Upper lobe of left lung (tissue), 6 donors: ENCODE measurements around the gene KRT81. TPM values are rescaled to one million over a fixed set of nuclear protein-coding genes. Genes with fewer than 3 reads are reported as not detected.

Source experiments
- ATAC-seq, 2 donors: fragments of 200-7000 bp; cut with Tn5 transposase; one replicate each; pipeline ENCODE4 v1.9.1; 2022; ENCODE audit warnings: mild to moderate bottlenecking in 2 of 2, moderate library complexity in 2 of 2; ENCODE audit not compliant: low FRiP score in 2 of 2
- DNase-seq, 2 donors: peaks; one replicate each; pipeline ENCODE4 v3.0.0-alpha.2; 2019 to 2020
- H3K27ac ChIP-seq, 4 donors: fragments of 200-600 bp; sonication (generic); one replicate each; pipeline ENCODE4 v1.5.1; 2016 to 2019
- H3K27me3 ChIP-seq, 4 donors: fragments of 200-600 bp; sonication (generic); one replicate each; pipeline ENCODE4 v1.5.1; 2017 to 2019
- H3K36me3 ChIP-seq, 4 donors: fragments of 200-600 bp; sonication (generic); one replicate each; pipeline ENCODE4 v1.5.1; 2016 to 2019
- H3K4me1 ChIP-seq, 4 donors: fragments of 200-600 bp; sonication (generic); one replicate each; pipeline ENCODE4 v1.5.1; 2018 to 2019
- H3K4me3 ChIP-seq, 4 donors: fragments of 200-600 bp; sonication (generic); one replicate each; pipeline ENCODE4 v1.5.1; 2017 to 2019; ENCODE audit warnings: mild to moderate bottlenecking in 2 of 4, moderate library complexity in 1 of 4
- H3K9me3 ChIP-seq, 4 donors: fragments of 200-600 bp; sonication (generic); one replicate each; pipeline ENCODE4 v1.5.1; 2018 to 2019
- CTCF ChIP-seq, 6 experiments: fragments of 450-650 bp in 4 of 6; fragments of 200-600 bp in 2 of 6; sonication (generic) in 2 of 6; IDR thresholded peaks; one replicate each; pipeline ENCODE4 v1.5.1; 2016 to 2019; ENCODE audit warnings: antibody characterized with exemption in 6 of 6
- EP300 ChIP-seq, 4 donors: sonication (generic); formaldehyde crosslinking; IDR thresholded peaks; one replicate each; pipeline ENCODE4 v1.5.1; 2017; ENCODE audit warnings: antibody characterized with exemption in 4 of 4, control low read depth in 2 of 4
- POLR2A ChIP-seq, 4 donors: fragments of 450-650 bp; IDR thresholded peaks; one replicate each; pipeline ENCODE4 v1.5.1; 2016 to 2017; ENCODE audit warnings: antibody characterized with exemption in 4 of 4, mild to moderate bottlenecking in 2 of 4
- POLR2AphosphoS5 ChIP-seq, 2 donors: sonication (generic); formaldehyde crosslinking; IDR thresholded peaks; one replicate each; pipeline ENCODE4 v1.5.1; 2017; ENCODE audit warnings: antibody characterized with exemption in 2 of 2
- WGBS, 2 donors: methylation state at CpG; one replicate each; pipeline ENCODE4 v1.1.5; 2017 to 2018; 5-methylcytosine and 5-hydroxymethylcytosine counted together
- total RNA-seq, 6 donors: library from RNA; depleted of rRNA in 4 of 6; stranded (reverse); fragments of >200 nt in 4 of 6; gene quantifications; one replicate each; pipeline versions ENCODE4 v1.1.0 to v1.2.1, GENCODE V29; 2016 to 2021
- donor health status: DM: no; HTN: no; CAD: no; lungs with moderate emphysema.
- donor health status: DM: no; HTN: yes; CAD: no; lungs with severe emphysema.

Gene KRT81
- total RNA-seq, 6 donors from 2014 or later, result 0.39 to 1.4 (median 0.52) TPM; not detected in 2

- no peak overlapping the region for H3K27ac ChIP-seq
- no peak overlapping the region for H3K4me3 ChIP-seq
- 87 to 91% methylated on average over 2 of the region's 2 CpGs for WGBS, 2 donors
- TF ChIP-seq POLR2A (IDR thresholded peaks at IDR 0.05) (no peak), POLR2AphosphoS5 (IDR thresholded peaks at IDR 0.05) (no peak), EP300 (IDR thresholded peaks at IDR 0.05) (no peak), CTCF (IDR thresholded peaks at IDR 0.05) (no peak)
- H3K9me3 ChIP-seq, result no peaks in the 10 kb centered on the region
- ATAC-seq, result no peak
- DNase-seq, result no peak
- no peaks in the 10 kb centered on the region for H3K36me3 ChIP-seq
- H3K27me3 ChIP-seq, result no peaks in the 10 kb centered on the region
- H3K4me1 ChIP-seq, result peaks cover 10 to 11% (median 10%) of the 10 kb centered on the region in 4 donors
These were observed 6.1 kb downstream of the KRT81 start for GRCh38 chr12:52285172-52285745.

- Histone ChIP-seq H3K27me3 (no peaks in the 10 kb centered on the region), H3K4me3 (no peak overlapping the region), H3K36me3 (no peaks in the 10 kb centered on the region), H3K27ac (no peak overlapping the region), H3K4me1 (peaks cover 16 to 17% (median 16%) of the 10 kb centered on the region in 4 donors), H3K9me3 (no peaks in the 10 kb centered on the region)
- WGBS, 2 donors, result 62 to 76% methylated on average over 4 of the region's 4 CpGs
- DNase-seq (no peak), ATAC-seq (no peak)
- no peak for TF ChIP-seq POLR2AphosphoS5 (IDR thresholded peaks at IDR 0.05)
- no peak for TF ChIP-seq POLR2A (IDR thresholded peaks at IDR 0.05)
- TF ChIP-seq CTCF (IDR thresholded peaks at IDR 0.05), result no peak
- TF ChIP-seq EP300 (IDR thresholded peaks at IDR 0.05), result no peak
These were observed 6.7 kb downstream of the KRT81 start for GRCh38 chr12:52284562-52285171.

GRCh38 chr12:52280796-52281560, 10.4 kb downstream of the KRT81 start:
- Histone ChIP-seq H3K4me3 (no peak overlapping the region), H3K36me3 (no peaks in the 10 kb centered on the region), H3K4me1 (peaks cover 21 to 31% (median 30%) of the 10 kb centered on the region in 4 donors), H3K27me3 (no peaks in the 10 kb centered on the region), H3K27ac (peak overlapping the region; percentile 74 to 86 (median 76)), H3K9me3 (no peaks in the 10 kb centered on the region)
- 42 to 43% methylated on average over 4 of the region's 4 CpGs for WGBS, 2 donors
- DNase-seq (peak in 1 of 2 donors; percentile 65), ATAC-seq (peak; percentile 64 to 65)
- TF ChIP-seq POLR2A (IDR thresholded peaks at IDR 0.05) (peak in 1 of 4 donors; percentile 24), EP300 (IDR thresholded peaks at IDR 0.05) (peak in 1 of 4 donors; percentile 39), POLR2AphosphoS5 (IDR thresholded peaks at IDR 0.05) (no peak)

- Histone ChIP-seq H3K4me3 (no peak overlapping the region), H3K36me3 (no peaks in the 10 kb centered on the region), H3K27ac (peak overlapping the region; percentile 74 to 86 (median 76)), H3K4me1 (peaks cover 21 to 31% (median 30%) of the 10 kb centered on the region in 4 donors), H3K27me3 (no peaks in the 10 kb centered on the region), H3K9me3 (no peaks in the 10 kb centered on the region)
- DNase-seq (peak in 1 of 2 donors; percentile 94), ATAC-seq (peak; percentile 87 to 88)
- TF ChIP-seq CTCF (IDR thresholded peaks at IDR 0.05) (no peak), EP300 (IDR thresholded peaks at IDR 0.05) (peak; percentile 57 to 96 (median 76)), POLR2A (IDR thresholded peaks at IDR 0.05) (peak in 1 of 4 donors; percentile 34), POLR2AphosphoS5 (IDR thresholded peaks at IDR 0.05) (peak; percentile 47 to 59)
- 38 to 73% methylated on average over 2 to 3 of the region's 3 CpGs for WGBS, 2 donors
These were observed 11.0 kb downstream of the KRT81 start for GRCh38 chr12:52280319-52280795.
